Measurements from ENCODE around the gene MASP1. TPM values are rescaled to one million over a fixed set of nuclear protein-coding genes. Genes with fewer than 3 reads are reported as not detected.

Gene MASP1
- total RNA-seq, 1 donor from 2014 or later = 5.7 TPM

- Histone ChIP-seq H3K36me3 (ENCODE audit: control insufficient read depth in 3 of 3, insufficient read depth in 3 of 3, low read length in 3 of 3) (no peaks in the 10 kb centered on the region), H3K9ac (ENCODE audit: low read depth in 1 of 3, low read length in 3 of 3) (no peak overlapping the region)
These were observed 4.5 kb upstream of the MASP1 start for GRCh38 chr3:187296058-187296457.

GRCh38 chr3:187295316-187296034 is 3.9 kb upstream of the MASP1 start:
- Histone ChIP-seq H3K4me1 (ENCODE audit: control insufficient read depth in 3 of 3, insufficient read depth in 3 of 3, low read length in 3 of 3) (peaks cover 10 to 34% (median 29%) of the 10 kb centered on the region in 3 donors), H3K27ac (ENCODE audit: low read depth, low read length) (no peak overlapping the region), H3K36me3 (ENCODE audit: control insufficient read depth in 3 of 3, insufficient read depth in 3 of 3, low read length in 3 of 3) (no peaks in the 10 kb centered on the region), H3K9me3 (ENCODE audit: control insufficient read depth in 3 of 3, low read length in 3 of 3) (no peaks in the 10 kb centered on the region), H3K4me3 (ENCODE audit: low read length in 3 of 3) (no peak overlapping the region), H3K27me3 (ENCODE audit: control insufficient read depth in 3 of 3, insufficient read depth in 3 of 3, low read length in 3 of 3) (no peaks in the 10 kb centered on the region), H3K9ac (ENCODE audit: low read depth in 1 of 3, low read length in 3 of 3) (no peak overlapping the region)

More at GRCh38 chr3:187296058-187296457, 4.5 kb upstream of the MASP1 start:
- Histone ChIP-seq H3K9me3 (ENCODE audit: control insufficient read depth in 3 of 3, low read length in 3 of 3) (no peaks in the 10 kb centered on the region), H3K27me3 (ENCODE audit: control insufficient read depth in 3 of 3, insufficient read depth in 3 of 3, low read length in 3 of 3) (no peaks in the 10 kb centered on the region), H3K4me1 (ENCODE audit: control insufficient read depth in 3 of 3, insufficient read depth in 3 of 3, low read length in 3 of 3) (peaks cover 9 to 33% (median 28%) of the 10 kb centered on the region in 3 donors), H3K4me3 (ENCODE audit: low read length in 3 of 3) (no peak overlapping the region), H3K27ac (ENCODE audit: low read depth, low read length) (no peak overlapping the region)

GRCh38 chr3:187293516-187294430 is 2.2 kb upstream of the MASP1 start:
- peak overlapping the region in 2 of 3 donors; percentile 10 to 36 for H3K9ac ChIP-seq (ENCODE audit: low read depth in 1 of 3, low read length in 3 of 3)
- peak overlapping the region in 2 of 3 donors; percentile 27 to 34 for H3K4me3 ChIP-seq (ENCODE audit: low read length in 3 of 3)
- H3K27me3 ChIP-seq (ENCODE audit: control insufficient read depth in 3 of 3, insufficient read depth in 3 of 3, low read length in 3 of 3) = no peaks in the 10 kb centered on the region
- H3K9me3 ChIP-seq (ENCODE audit: control insufficient read depth in 3 of 3, low read length in 3 of 3) = no peaks in the 10 kb centered on the region
- peaks cover 11 to 46% (median 30%) of the 10 kb centered on the region in 3 donors for H3K4me1 ChIP-seq (ENCODE audit: control insufficient read depth in 3 of 3, insufficient read depth in 3 of 3, low read length in 3 of 3)
- H3K36me3 ChIP-seq (ENCODE audit: control insufficient read depth in 3 of 3, insufficient read depth in 3 of 3, low read length in 3 of 3) = no peaks in the 10 kb centered on the region
- peak overlapping the region; percentile 9 for H3K27ac ChIP-seq (ENCODE audit: low read depth, low read length)

GRCh38 chr3:187292631-187293515 is 1.3 kb upstream of the MASP1 start:
- Histone ChIP-seq H3K4me3 (ENCODE audit: low read length in 3 of 3) (peak overlapping the region in 2 of 3 donors; percentile 27 to 51), H3K4me1 (ENCODE audit: control insufficient read depth in 3 of 3, insufficient read depth in 3 of 3, low read length in 3 of 3) (peaks cover 17 to 52% (median 38%) of the 10 kb centered on the region in 3 donors), H3K9ac (ENCODE audit: low read depth in 1 of 3, low read length in 3 of 3) (peak overlapping the region in 2 of 3 donors; percentile 10 to 36), H3K27ac (ENCODE audit: low read depth, low read length) (peak overlapping the region; percentile 57), H3K9me3 (ENCODE audit: control insufficient read depth in 3 of 3, low read length in 3 of 3) (no peaks in the 10 kb centered on the region), H3K27me3 (ENCODE audit: control insufficient read depth in 3 of 3, insufficient read depth in 3 of 3, low read length in 3 of 3) (no peaks in the 10 kb centered on the region), H3K36me3 (ENCODE audit: control insufficient read depth in 3 of 3, insufficient read depth in 3 of 3, low read length in 3 of 3) (no peaks in the 10 kb centered on the region)

- peaks cover 17 to 54% (median 40%) of the 10 kb centered on the region in 3 donors for H3K4me1 ChIP-seq (ENCODE audit: control insufficient read depth in 3 of 3, insufficient read depth in 3 of 3, low read length in 3 of 3)
- H3K9ac ChIP-seq (ENCODE audit: low read depth in 1 of 3, low read length in 3 of 3) = peak overlapping the region; percentile 33 to 71 (median 63)
- H3K27ac ChIP-seq (ENCODE audit: low read depth, low read length) = peak overlapping the region; percentile 57
- no peaks in the 10 kb centered on the region for H3K9me3 ChIP-seq (ENCODE audit: control insufficient read depth in 3 of 3, low read length in 3 of 3)
- H3K4me3 ChIP-seq (ENCODE audit: low read length in 3 of 3) = peak overlapping the region in 2 of 3 donors; percentile 15 to 51
- no peaks in the 10 kb centered on the region for H3K36me3 ChIP-seq (ENCODE audit: control insufficient read depth in 3 of 3, insufficient read depth in 3 of 3, low read length in 3 of 3)
- no peaks in the 10 kb centered on the region for H3K27me3 ChIP-seq (ENCODE audit: control insufficient read depth in 3 of 3, insufficient read depth in 3 of 3, low read length in 3 of 3)
These were observed 644 bp upstream of the MASP1 start for GRCh38 chr3:187292181-187292580.

GRCh38 chr3:187291001-187291511 is 481 bp downstream of the MASP1 start:
- Histone ChIP-seq H3K36me3 (ENCODE audit: control insufficient read depth in 3 of 3, insufficient read depth in 3 of 3, low read length in 3 of 3) (no peaks in the 10 kb centered on the region), H3K27ac (ENCODE audit: low read depth, low read length) (peak overlapping the region; percentile 57), H3K27me3 (ENCODE audit: control insufficient read depth in 3 of 3, insufficient read depth in 3 of 3, low read length in 3 of 3) (no peaks in the 10 kb centered on the region), H3K9ac (ENCODE audit: low read depth in 1 of 3, low read length in 3 of 3) (peak overlapping the region; percentile 33 to 71 (median 63)), H3K4me1 (ENCODE audit: control insufficient read depth in 3 of 3, insufficient read depth in 3 of 3, low read length in 3 of 3) (peaks cover 17 to 53% (median 43%) of the 10 kb centered on the region in 3 donors), H3K4me3 (ENCODE audit: low read length in 3 of 3) (peak overlapping the region; percentile 51 to 75 (median 70)), H3K9me3 (ENCODE audit: control insufficient read depth in 3 of 3, low read length in 3 of 3) (no peaks in the 10 kb centered on the region)

- no peaks in the 10 kb centered on the region for H3K9me3 ChIP-seq (ENCODE audit: control insufficient read depth in 3 of 3, low read length in 3 of 3)
- H3K36me3 ChIP-seq (ENCODE audit: control insufficient read depth in 3 of 3, insufficient read depth in 3 of 3, low read length in 3 of 3) = peaks cover 0 to 4% (median 0%) of the 10 kb centered on the region in 3 donors
- peak overlapping the region in 1 of 3 donors; percentile 51 for H3K4me3 ChIP-seq (ENCODE audit: low read length in 3 of 3)
- H3K27me3 ChIP-seq (ENCODE audit: control insufficient read depth in 3 of 3, insufficient read depth in 3 of 3, low read length in 3 of 3) = no peaks in the 10 kb centered on the region
- peaks cover 17 to 50% (median 43%) of the 10 kb centered on the region in 3 donors for H3K4me1 ChIP-seq (ENCODE audit: control insufficient read depth in 3 of 3, insufficient read depth in 3 of 3, low read length in 3 of 3)
- peak overlapping the region; percentile 57 for H3K27ac ChIP-seq (ENCODE audit: low read depth, low read length)
- H3K9ac ChIP-seq (ENCODE audit: low read depth in 1 of 3, low read length in 3 of 3) = peak overlapping the region in 2 of 3 donors; percentile 33 to 63
These were observed 1.0 kb downstream of the MASP1 start for GRCh38 chr3:187290503-187290902.

GRCh38 chr3:187288855-187289605 is 2.5 kb downstream of the MASP1 start:
- Histone ChIP-seq H3K9ac (ENCODE audit: low read depth in 1 of 3, low read length in 3 of 3) (no peak overlapping the region), H3K9me3 (ENCODE audit: control insufficient read depth in 3 of 3, low read length in 3 of 3) (no peaks in the 10 kb centered on the region), H3K4me3 (ENCODE audit: low read length in 3 of 3) (peak overlapping the region in 1 of 3 donors; percentile 33), H3K27me3 (ENCODE audit: control insufficient read depth in 3 of 3, insufficient read depth in 3 of 3, low read length in 3 of 3) (no peaks in the 10 kb centered on the region), H3K27ac (ENCODE audit: low read depth, low read length) (no peak overlapping the region), H3K36me3 (ENCODE audit: control insufficient read depth in 3 of 3, insufficient read depth in 3 of 3, low read length in 3 of 3) (peaks cover 0 to 9% (median 0%) of the 10 kb centered on the region in 3 donors), H3K4me1 (ENCODE audit: control insufficient read depth in 3 of 3, insufficient read depth in 3 of 3, low read length in 3 of 3) (peaks cover 17 to 50% (median 42%) of the 10 kb centered on the region in 3 donors)

Data from skeletal muscle tissue (tissue), 4 donors.